DOHH2 (cell line): ENCODE results near the gene CAPZA3.

Experiments used
- H3F3A ChIP-seq: fragments of 200-600 bp; sonication (generic), shearing (Covaris generic); 2 replicates; pipeline ENCODE4 v1.6.0; 2016; ENCODE audit warnings: antibody characterized with exemption, mild to moderate bottlenecking; ENCODE audit not compliant: control insufficient read depth, insufficient read depth
- H3K27ac ChIP-seq: fragments of 200-600 bp; sonication (generic); 2 replicates; pipeline ENCODE4 v1.5.1; 2014; ENCODE audit warnings: low read depth, mild to moderate bottlenecking, low read length, moderate library complexity
- H3K27me3 ChIP-seq: fragments of 200-600 bp; sonication (generic); 2 replicates; pipeline ENCODE4 v1.6.1; 2014; ENCODE audit warnings: mild to moderate bottlenecking, low read length, mixed read lengths; ENCODE audit not compliant: control insufficient read depth
- H3K36me3 ChIP-seq: fragments of 200-600 bp; sonication (generic); 2 replicates; pipeline ENCODE4 v1.6.1; 2014; ENCODE audit warnings: mild to moderate bottlenecking, low read length, moderate library complexity, mixed read lengths; ENCODE audit not compliant: control insufficient read depth
- H3K4me1 ChIP-seq: fragments of 200-600 bp; sonication (generic); 2 replicates; pipeline ENCODE4 v1.6.1; 2014; ENCODE audit warnings: mild to moderate bottlenecking, low read length, mixed read lengths; ENCODE audit not compliant: control insufficient read depth
- H3K4me2 ChIP-seq: fragments of 200-600 bp; sonication (generic); 2 replicates; pipeline ENCODE4 v1.6.0; 2014; ENCODE audit warnings: mild to moderate bottlenecking, low read length, moderate library complexity
- H3K4me3 ChIP-seq: fragments of 200-600 bp; sonication (generic); 2 replicates; pipeline ENCODE4 v1.5.1; 2014; ENCODE audit warnings: mild to moderate bottlenecking, low read length, mixed read lengths
- H3K79me2 ChIP-seq: fragments of 200-600 bp; sonication (generic); 2 replicates; pipeline ENCODE4 v1.6.1; 2014; ENCODE audit warnings: mild to moderate bottlenecking, low read length, mixed read lengths; ENCODE audit not compliant: control insufficient read depth
- H3K9me2 ChIP-seq: fragments of 200-600 bp; sonication (generic); replicated peaks from 2 replicates; pipeline ENCODE4 v1.6.1; 2014; ENCODE audit warnings: mild to moderate bottlenecking, low read length, mixed read lengths; ENCODE audit not compliant: control insufficient read depth
- H3K9me3 ChIP-seq: fragments of 200-600 bp; sonication (generic); 2 replicates; pipeline ENCODE4 v1.6.1; 2014; ENCODE audit warnings: antibody characterized with exemption, low read length, mixed read lengths; ENCODE audit not compliant: control insufficient read depth, insufficient read depth
- H4K20me1 ChIP-seq: fragments of 200-600 bp; sonication (generic); 2 replicates; pipeline ENCODE4 v1.6.0; 2014; ENCODE audit warnings: low read depth, mild to moderate bottlenecking, antibody characterized with exemption, low read length, moderate library complexity; ENCODE audit not compliant: control insufficient read depth, insufficient read depth
- CTCF ChIP-seq: fragments of 200-600 bp; sonication (generic); IDR thresholded peaks from one replicate; pipeline ENCODE4 v1.5.1; 2014; ENCODE audit warnings: antibody characterized with exemption, mild to moderate bottlenecking, low read depth, low read length; ENCODE audit not compliant: poor library complexity, severe bottlenecking
- EZH2phosphoT487 ChIP-seq: fragments of 200-600 bp; sonication (generic); IDR thresholded peaks from 2 replicates; pipeline ENCODE4 v1.6.1; 2017; ENCODE audit warnings: borderline replicate concordance, mild to moderate bottlenecking, antibody characterized with exemption, low read length, moderate library complexity, mixed read lengths

The CAPZA3 gene

GRCh38 chr12:18752947-18753346, 15.0 kb downstream of the CAPZA3 start:
- H3F3A ChIP-seq, result no peaks in the 10 kb centered on the region
- no peaks in the 10 kb centered on the region; the same call in 1 of the 2 replicates for H3K9me2 ChIP-seq
- H3K4me1 ChIP-seq, result no peaks in the 10 kb centered on the region
- H3K36me3 ChIP-seq, result no peaks in the 10 kb centered on the region
- H3K4me3 ChIP-seq, result no peak overlapping the region
- no peaks in the 10 kb centered on the region for H3K9me3 ChIP-seq
- TF ChIP-seq CTCF (no peak), EZH2phosphoT487 (no peak)
- no peaks in the 10 kb centered on the region for H4K20me1 ChIP-seq
- no peaks in the 10 kb centered on the region for H3K27me3 ChIP-seq
- H3K27ac ChIP-seq, result no peak overlapping the region
- H3K79me2 ChIP-seq, result no peaks in the 10 kb centered on the region
- no peak overlapping the region for H3K4me2 ChIP-seq

DNA sequence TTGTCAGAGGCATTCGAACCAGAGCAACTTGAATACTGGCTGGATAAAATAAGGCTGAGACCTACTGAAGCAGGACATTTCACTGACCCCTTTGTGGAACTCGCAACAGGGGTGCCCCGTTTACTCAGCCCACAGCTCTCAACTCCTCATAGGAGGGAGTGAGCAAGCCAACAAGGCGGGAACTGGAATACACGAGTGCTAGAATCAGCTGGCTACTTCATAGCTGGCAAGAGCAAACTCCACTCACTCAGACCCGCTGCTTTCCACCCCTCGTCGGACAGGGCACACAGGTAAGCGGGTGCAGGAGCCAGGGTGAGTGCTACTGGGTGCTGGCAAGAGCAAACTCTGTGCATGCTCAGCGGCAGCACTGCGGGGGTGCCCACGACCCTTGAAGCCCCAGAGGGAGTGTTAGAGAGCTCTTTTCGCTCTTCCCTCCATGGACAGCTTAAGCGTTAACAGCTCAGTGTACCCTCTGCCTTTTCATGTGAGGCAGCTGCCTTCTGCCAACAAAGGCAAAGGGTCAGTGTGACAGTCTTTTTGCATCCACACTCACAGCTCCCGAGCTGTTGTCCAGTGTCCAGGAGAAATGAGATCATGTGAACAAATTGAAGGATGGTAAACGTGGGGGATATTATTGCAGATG, 15.7 kb downstream of the CAPZA3 start:
- no peak overlapping the region for H3K4me3 ChIP-seq
- H3K79me2 ChIP-seq, result no peaks in the 10 kb centered on the region
- H3K9me3 ChIP-seq, result no peaks in the 10 kb centered on the region
- no peaks in the 10 kb centered on the region for H3K36me3 ChIP-seq
- no peaks in the 10 kb centered on the region for H3K4me1 ChIP-seq
- no peaks in the 10 kb centered on the region for H4K20me1 ChIP-seq
- no peaks in the 10 kb centered on the region; the same call in 1 of the 2 replicates for H3K9me2 ChIP-seq
- H3K4me2 ChIP-seq, result no peak overlapping the region
- no peaks in the 10 kb centered on the region for H3K27me3 ChIP-seq
- no peaks in the 10 kb centered on the region for H3F3A ChIP-seq
- no peak for TF ChIP-seq CTCF
- no peak for TF ChIP-seq EZH2phosphoT487
- no peak overlapping the region for H3K27ac ChIP-seq

DNA sequence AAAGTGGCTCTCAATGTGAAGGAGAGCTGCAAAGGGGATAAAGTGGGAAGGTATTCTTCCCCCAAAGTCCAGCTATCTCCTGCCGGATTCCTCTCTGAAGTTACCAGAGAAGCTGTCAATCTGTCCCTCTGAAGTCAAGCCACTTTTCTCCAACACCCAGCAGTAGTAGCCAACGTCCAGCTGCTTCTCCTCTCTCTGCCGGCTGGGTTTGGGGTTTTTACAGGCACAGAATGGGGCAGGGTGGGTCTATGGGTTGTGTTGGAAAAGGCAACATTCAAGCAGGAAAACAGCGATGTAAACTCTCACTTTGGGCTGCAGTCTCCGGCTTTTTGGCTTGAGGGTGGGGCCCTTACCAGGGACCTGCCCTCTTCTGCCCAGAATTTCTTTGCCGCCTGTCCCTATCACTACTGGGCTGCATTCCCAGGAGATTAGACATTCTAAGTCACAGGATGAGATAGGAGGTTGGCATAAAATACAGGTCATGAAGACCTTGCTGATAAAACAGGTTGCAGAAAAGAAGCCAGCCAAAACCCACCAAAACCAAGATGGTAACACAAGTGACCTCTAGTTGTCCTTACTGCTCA, 16.3 kb downstream of the CAPZA3 start:
- Histone ChIP-seq H3K36me3 (no peaks in the 10 kb centered on the region), H3K4me2 (no peak overlapping the region), H3K27ac (no peak overlapping the region), H3K4me3 (no peak overlapping the region), H3K9me2 (no peaks in the 10 kb centered on the region; the same call in 1 of the 2 replicates), H3K79me2 (no peaks in the 10 kb centered on the region), H3F3A (no peaks in the 10 kb centered on the region), H3K27me3 (no peaks in the 10 kb centered on the region), H3K9me3 (no peaks in the 10 kb centered on the region), H4K20me1 (no peaks in the 10 kb centered on the region), H3K4me1 (no peaks in the 10 kb centered on the region)
- TF ChIP-seq CTCF (no peak), EZH2phosphoT487 (no peak)
